GM06990 (cell line): ENCODE measurements around the gene DENND2A.

Source experiments
- DNase-seq: peaks from one replicate; pipeline ENCODE4 v3.0.0-alpha.2; 2011; ENCODE audit not compliant: insufficient read length; ENCODE audit errors: extremely low read depth
- H3K27me3 ChIP-seq: replicated peaks from 2 replicates; pipeline ENCODE4 v1.6.0; 2011; ENCODE audit warnings: low read length; ENCODE audit not compliant: control insufficient read depth, insufficient read depth
- H3K36me3 ChIP-seq: 2 replicates; pipeline ENCODE4 v1.5.1; 2011; ENCODE audit warnings: low read length; ENCODE audit not compliant: control insufficient read depth, insufficient read depth
- H3K4me3 ChIP-seq: replicated peaks from 2 replicates; pipeline ENCODE4 v1.5.1; 2011; ENCODE audit warnings: low read depth, mild to moderate bottlenecking, control low read depth, low read length
- CTCF ChIP-seq: IDR thresholded peaks from 2 replicates; pipeline ENCODE4 v1.5.1; 2011; ENCODE audit warnings: low read length, control low read depth, mild to moderate bottlenecking, inconsistent platforms; ENCODE audit not compliant: insufficient read depth, poor library complexity, severe bottlenecking

Gene DENND2A

GRCh38 chr7:140659856-140660255 lies 19.2 kb upstream of the DENND2A start:
- no peak for DNase-seq
- Histone ChIP-seq H3K4me3 (no peak overlapping the region), H3K36me3 (no peaks in the 10 kb centered on the region), H3K27me3 (no peaks in the 10 kb centered on the region; the same call in none of the 2 replicates)
- TF ChIP-seq CTCF, result no peak

- no peak for TF ChIP-seq CTCF
- no peak for DNase-seq
- Histone ChIP-seq H3K4me3 (no peak overlapping the region), H3K36me3 (no peaks in the 10 kb centered on the region), H3K27me3 (no peaks in the 10 kb centered on the region; the same call in none of the 2 replicates)
Measured at GRCh38 chr7:140657891-140658290, 17.3 kb upstream of the DENND2A start.

GRCh38 chr7:140656548-140657515 lies 16.2 kb upstream of the DENND2A start:
- no peak overlapping the region for H3K4me3 ChIP-seq
- H3K27me3 ChIP-seq, result no peaks in the 10 kb centered on the region; the same call in none of the 2 replicates
- TF ChIP-seq CTCF, result no peak
- H3K36me3 ChIP-seq, result no peaks in the 10 kb centered on the region
- peak; percentile 42 for DNase-seq

- TF ChIP-seq CTCF, result no peak
- Histone ChIP-seq H3K4me3 (no peak overlapping the region), H3K36me3 (no peaks in the 10 kb centered on the region), H3K27me3 (no peaks in the 10 kb centered on the region; the same call in none of the 2 replicates)
- DNase-seq, result no peak
Measured at GRCh38 chr7:140655511-140656408, 15.1 kb upstream of the DENND2A start.

GRCh38 chr7:140654661-140655060 lies 14.0 kb upstream of the DENND2A start:
- DNase-seq, result no peak
- Histone ChIP-seq H3K4me3 (no peak overlapping the region), H3K27me3 (no peaks in the 10 kb centered on the region), H3K36me3 (no peaks in the 10 kb centered on the region)
- TF ChIP-seq CTCF, result no peak
